ENCODE results near the gene RARS2.

RARS2 gene

DNA sequence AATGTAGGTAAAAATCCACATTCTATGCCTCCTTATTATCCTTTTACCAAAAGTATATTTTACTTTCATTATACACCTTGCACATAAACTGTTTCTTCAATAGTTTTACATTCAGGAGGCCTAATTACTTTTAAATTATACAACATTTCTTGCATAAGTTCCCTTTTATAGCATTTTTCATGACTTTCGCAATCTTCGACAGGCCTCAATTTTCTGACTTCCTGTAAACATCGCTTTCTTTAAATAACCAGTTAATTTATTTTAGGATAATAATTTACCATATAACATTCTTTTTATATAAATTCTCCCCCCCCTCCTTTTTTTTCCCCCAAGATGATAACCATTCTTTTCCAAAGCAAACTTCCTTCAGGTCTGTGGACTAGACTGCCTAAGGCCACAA is 107.9 kb downstream of the RARS2 start:
- Histone ChIP-seq H3K27me3 (replicated peaks) (no peaks in the 10 kb centered on the region), H3K36me3 (replicated peaks) (peaks cover 5% of the 10 kb centered on the region), H3K4me3 (ENCODE audit: low read depth, low read length) (no peak overlapping the region), H3K27ac (no peak overlapping the region)
- TF ChIP-seq, protein P1, sequence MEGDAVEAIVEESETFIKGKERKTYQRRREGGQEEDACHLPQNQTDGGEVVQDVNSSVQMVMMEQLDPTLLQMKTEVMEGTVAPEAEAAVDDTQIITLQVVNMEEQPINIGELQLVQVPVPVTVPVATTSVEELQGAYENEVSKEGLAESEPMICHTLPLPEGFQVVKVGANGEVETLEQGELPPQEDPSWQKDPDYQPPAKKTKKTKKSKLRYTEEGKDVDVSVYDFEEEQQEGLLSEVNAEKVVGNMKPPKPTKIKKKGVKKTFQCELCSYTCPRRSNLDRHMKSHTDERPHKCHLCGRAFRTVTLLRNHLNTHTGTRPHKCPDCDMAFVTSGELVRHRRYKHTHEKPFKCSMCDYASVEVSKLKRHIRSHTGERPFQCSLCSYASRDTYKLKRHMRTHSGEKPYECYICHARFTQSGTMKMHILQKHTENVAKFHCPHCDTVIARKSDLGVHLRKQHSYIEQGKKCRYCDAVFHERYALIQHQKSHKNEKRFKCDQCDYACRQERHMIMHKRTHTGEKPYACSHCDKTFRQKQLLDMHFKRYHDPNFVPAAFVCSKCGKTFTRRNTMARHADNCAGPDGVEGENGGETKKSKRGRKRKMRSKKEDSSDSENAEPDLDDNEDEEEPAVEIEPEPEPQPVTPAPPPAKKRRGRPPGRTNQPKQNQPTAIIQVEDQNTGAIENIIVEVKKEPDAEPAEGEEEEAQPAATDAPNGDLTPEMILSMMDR (IDR thresholded peaks at IDR 0.05; ENCODE audit: low read depth, low read length, missing control alignments): no peak
- DNase-seq: no peak
- in situ Hi-C loops (cut with HindIII; ENCODE audit: low pct_ligation_motif_present, low sequenced_read_pairs): no loop called here

DNA sequence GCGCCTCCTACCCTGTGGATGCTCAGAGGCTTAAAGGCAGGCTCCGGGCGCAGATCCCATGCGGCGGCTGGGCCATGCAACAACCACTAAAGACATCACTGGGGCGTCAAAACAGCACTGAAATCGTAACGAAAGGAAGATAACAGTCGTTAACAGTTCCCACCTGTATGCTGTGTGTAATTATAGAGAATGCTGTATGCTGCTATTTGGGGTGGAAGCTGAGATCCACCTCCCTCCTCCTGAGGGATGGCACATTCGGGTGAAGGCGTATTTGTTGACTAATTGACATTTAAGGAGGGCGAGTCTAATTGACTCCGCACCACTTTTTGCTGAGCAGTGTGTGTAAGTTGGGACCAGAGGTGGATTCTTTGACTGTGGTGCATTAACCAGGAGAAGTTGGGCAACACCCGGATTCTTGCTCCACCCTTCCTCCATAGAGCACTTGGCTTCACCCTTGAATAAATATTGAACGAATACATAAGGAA is 116.3 kb downstream of the RARS2 start:
- DNase-seq: peak; percentile 66
- H3K4me3 ChIP-seq (ENCODE audit: low read depth, low read length): peak overlapping the region; percentile 89
- TF ChIP-seq, protein P1 (IDR thresholded peaks at IDR 0.05; ENCODE audit: low read depth, low read length, missing control alignments): peak; percentile 5
- no peaks in the 10 kb centered on the region for H3K27me3 ChIP-seq (replicated peaks)
- in situ Hi-C loops (cut with HindIII; ENCODE audit: low pct_ligation_motif_present, low sequenced_read_pairs): no loop called here
- peaks cover 3% of the 10 kb centered on the region for H3K36me3 ChIP-seq (replicated peaks)
- H3K27ac ChIP-seq: peak overlapping the region; percentile 89

DNA sequence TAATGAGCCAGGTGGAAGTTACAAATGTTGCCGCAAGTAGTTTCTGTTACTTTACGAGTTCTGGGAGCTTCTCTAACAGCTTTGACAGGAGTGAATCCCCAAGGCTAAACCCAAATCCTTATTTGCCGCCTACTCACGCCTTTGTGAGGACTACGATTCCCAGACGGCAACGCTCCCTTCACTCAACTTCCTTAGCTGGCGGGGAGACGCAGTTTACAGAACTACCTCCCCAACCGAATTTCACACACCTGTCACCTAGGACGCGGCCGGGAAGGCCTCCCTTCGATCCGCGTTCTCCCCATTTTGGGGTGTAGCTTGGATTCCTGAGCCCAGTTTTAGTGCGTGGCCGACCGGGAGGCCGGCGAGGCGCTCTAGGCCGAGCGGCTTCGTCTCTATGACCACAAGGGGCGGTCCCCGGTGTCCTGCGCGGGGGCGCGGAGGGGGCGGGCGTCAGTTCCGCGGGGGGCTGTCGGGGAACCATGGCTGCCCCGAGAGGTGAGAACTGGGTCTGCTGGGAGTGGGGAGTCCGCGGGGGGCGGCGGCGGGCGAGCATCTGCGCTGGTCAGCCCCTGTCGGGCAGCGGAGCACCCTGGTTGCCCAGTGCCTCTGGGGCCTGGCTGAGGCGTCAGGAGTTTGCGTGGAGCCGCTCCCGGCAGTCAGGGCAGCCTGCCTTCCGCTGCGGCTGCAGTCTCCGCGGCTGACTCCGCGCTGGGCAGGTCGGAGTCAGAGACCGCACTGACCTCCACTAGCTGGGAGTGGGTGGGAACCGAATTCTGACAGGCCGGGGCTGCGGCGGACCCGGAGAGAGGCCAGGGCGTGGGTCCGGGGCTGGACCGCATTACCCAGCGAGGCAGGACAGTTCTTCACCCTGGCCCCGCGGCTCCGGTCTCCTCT is 117.0 kb downstream of the RARS2 start, which contains the start of gene SLC35A1:
TSS of gene SLC35A1 (plus strand) at position 450 of the 894 bp plus-strand sequence. CDS start at position 480, 30 bp downstream.
- Histone ChIP-seq H3K27me3 (replicated peaks) (no peaks in the 10 kb centered on the region), H3K4me3 (ENCODE audit: low read depth, low read length) (peak within 1 kb of the TSS; percentile 89), H3K27ac (peak within 1 kb of the TSS; percentile 89), H3K36me3 (replicated peaks) (peaks cover under 1% of the 10 kb centered on the region)
- DNase-seq: peak; percentile 75
- TF ChIP-seq, protein P1 (IDR thresholded peaks at IDR 0.05; ENCODE audit: low read depth, low read length, missing control alignments): no peak
- in situ Hi-C loops (cut with HindIII; ENCODE audit: low pct_ligation_motif_present, low sequenced_read_pairs): no loop called here

DNA sequence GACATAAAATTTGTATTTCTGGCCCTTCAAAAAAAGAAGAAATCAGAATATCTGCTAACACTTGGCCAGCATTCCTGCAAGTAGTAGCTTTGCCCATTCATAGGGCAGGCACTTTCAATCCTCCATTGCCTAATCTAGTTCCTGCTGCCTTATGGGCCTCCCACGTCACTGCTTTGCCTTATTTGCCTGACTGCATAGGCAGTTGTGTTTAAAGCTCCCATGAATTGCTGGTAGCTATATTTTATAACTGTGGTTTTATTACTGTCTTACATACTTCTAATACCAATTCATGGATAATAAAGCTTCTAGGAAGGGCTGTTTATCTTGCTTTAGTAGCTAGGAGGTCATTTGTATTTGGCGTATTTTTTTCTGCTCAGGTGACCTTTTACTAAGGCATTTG is 124.7 kb downstream of the RARS2 start:
- H3K27me3 ChIP-seq (replicated peaks): no peaks in the 10 kb centered on the region
- no peak for DNase-seq
- no peaks in the 10 kb centered on the region for H3K36me3 ChIP-seq (replicated peaks)
- no peak overlapping the region for H3K4me3 ChIP-seq (ENCODE audit: low read depth, low read length)
- TF ChIP-seq, protein P1 (IDR thresholded peaks at IDR 0.05; ENCODE audit: low read depth, low read length, missing control alignments): no peak
- in situ Hi-C loops (cut with HindIII; ENCODE audit: low pct_ligation_motif_present, low sequenced_read_pairs): no loop called here
- no peak overlapping the region for H3K27ac ChIP-seq

All from brain microvascular endothelial cell (primary cell).